Activated CD8-positive, alpha-beta memory T cell treated with anti-CD3 and anti-CD28 coated beads for 1 hour (primary cell): Measurements from ENCODE around the gene CELF5.
"Not testable (repeated sequence)": the region's sequence is repeated elsewhere in the genome, so short reads cannot be mapped to it uniquely, and the experiment has no call there.

Experiments used
- DNase-seq, 2 donors: peaks; one replicate each; pipeline ENCODE4 v3.0.0-alpha.2; 2020; ENCODE audit warnings: low read depth in 1 of 2; ENCODE audit errors: extremely low read depth in 1 of 2

The CELF5 gene

DNA sequence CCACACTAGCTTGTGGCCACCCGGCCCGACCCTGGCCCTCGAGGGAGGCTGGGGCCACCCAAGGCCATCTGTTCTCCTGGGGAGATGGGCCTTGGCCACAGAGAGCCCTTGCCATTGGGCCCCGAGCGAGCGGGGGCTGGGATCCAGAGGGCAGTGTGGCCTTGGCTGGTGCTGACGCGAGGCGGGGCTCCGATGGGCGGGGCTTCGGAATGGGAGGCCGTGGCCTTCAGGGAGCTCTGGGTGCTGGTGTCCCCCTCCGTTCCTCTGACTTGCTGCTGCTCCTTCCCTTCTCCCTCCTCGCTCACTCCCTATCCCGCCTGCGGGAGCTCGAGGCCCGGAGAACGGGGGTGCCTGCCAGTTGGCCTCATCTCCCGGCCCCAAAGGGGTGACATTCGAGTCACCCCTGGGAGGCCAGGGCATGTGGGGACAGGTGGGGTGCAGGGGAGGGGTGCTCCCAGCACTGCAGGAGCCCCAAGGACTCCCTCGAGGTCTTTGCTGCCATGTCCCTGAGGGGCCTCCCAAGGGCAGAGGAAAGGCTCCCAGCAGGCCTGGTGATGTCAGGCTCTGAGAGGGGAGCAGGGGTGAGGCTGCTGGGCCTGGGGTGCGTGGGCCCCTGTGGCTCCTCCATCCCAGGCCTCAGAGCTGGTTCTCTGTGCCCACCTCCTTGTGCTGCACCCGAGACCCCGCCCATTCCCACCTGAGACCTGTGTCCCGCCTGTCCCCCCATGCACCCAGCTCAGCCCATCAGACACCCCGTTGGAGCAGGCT, 34.6 kb upstream of the CELF5 start:
- no peak for DNase-seq

DNA sequence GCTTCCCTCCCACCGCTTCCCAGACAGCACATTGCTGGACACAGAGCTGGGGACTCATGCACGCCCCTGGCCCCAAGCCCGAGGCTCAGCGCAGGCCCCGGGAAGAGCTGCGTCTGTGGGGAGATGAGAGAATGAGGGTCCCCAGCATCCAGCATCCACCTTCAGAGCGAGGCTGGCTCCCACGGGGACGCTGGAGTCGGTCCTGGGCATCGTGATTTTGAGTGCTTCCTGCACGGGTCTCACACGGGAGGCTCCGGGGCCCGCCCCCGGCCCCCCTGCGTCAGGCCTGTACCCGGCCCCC, 34.0 kb upstream of the CELF5 start:
- DNase-seq = no peak

DNA sequence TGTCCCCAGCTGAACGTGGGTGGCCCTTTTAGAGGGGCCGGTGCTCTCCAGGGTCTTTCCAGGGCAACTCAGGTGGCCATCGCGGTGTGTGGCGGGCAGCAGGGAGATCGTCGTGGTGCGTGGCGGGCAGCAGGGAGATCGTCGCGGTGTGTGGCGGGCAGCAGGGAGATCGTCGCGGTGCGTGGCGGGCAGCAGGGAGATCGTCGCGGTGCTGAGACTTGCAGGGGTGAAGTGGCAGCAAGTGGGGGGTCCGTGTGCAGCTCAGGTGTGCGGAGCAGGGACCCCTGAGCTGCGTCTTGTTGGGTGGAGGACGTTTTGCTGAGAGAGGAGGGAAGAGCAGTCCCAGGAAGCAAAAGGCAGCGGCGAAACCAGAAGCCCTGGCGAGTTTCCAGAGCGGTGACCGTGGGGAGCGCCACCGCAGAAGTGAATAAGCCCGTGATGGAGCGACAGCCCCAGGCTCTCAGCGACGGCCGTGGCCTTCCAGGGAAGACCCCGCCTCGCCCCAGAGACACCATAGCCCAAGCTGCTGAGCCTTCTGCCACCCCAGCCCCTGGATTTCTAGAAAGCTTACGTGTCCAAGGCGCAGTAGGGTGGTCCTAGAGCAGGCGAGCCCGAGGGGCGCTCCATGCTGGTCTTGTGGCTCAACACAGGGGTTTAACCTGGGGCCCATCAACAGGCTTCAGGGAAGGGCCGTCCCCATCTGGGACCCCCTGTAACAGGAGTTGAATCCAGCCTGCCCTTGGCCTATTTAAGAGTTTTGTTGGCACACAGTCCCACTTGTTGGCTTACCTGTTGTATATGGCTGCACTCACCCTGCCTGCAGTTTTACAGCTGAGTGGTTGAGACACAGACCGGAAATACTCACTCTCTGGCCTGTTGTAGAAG, 33.3 kb upstream of the CELF5 start:
- DNase-seq = no peak

DNA sequence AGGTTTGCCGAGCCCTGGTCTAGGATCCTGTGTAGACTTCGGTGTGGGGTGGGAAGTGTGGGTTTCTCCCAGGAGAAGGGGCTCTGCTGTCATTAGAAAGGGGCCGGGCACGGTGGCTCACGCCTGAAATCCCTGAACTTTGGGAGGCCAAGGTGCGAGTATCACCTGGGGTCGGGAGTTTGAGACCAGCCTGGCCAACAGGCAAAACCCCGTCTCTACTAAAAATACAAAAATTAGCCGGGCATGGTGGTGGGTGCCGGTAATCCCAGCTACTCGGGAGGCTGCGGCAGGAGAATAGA, 32.7 kb upstream of the CELF5 start:
- not testable (repeated sequence) for DNase-seq

DNA sequence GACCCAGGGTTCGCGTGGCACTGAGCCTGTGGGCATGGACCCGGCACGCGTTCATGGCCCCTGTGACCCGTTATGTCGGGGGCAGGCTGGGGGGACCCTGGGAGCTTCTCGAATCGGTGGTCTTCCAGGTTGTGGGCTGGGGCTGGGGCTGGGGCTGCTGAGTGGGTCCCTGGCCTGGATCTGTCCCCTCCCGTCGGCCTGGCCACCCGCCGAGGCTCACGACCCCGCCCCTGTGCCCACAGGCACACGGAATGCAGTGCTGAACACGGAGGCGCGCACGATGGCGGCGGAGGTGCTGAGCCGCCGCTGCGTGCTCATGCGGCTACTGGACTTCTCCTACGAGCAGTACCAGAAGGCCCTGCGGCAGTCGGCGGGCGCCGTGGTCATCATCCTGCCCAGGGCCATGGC, 32.2 kb upstream of the CELF5 start:
- no peak for DNase-seq

DNA sequence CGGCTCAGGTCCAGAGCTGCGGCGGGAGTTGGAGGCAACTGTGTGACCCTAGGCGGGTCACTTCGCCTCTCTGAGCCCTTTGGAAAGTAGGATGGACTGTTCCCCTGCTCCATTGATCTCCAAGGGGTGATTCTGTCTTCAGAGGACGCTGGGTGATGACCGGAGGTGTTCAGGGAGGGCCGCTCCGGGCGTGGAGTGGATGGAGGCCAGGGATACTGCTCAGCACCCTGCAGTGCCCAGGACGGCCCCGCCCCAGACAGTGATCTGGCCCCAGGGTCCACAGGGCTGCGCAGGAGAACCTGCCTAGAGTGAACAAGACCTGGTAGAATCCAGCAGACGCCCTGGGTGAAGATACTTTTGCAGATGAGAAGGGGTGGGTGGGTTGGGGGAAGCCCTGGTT, 31.8 kb upstream of the CELF5 start:
- DNase-seq = no peak

DNA sequence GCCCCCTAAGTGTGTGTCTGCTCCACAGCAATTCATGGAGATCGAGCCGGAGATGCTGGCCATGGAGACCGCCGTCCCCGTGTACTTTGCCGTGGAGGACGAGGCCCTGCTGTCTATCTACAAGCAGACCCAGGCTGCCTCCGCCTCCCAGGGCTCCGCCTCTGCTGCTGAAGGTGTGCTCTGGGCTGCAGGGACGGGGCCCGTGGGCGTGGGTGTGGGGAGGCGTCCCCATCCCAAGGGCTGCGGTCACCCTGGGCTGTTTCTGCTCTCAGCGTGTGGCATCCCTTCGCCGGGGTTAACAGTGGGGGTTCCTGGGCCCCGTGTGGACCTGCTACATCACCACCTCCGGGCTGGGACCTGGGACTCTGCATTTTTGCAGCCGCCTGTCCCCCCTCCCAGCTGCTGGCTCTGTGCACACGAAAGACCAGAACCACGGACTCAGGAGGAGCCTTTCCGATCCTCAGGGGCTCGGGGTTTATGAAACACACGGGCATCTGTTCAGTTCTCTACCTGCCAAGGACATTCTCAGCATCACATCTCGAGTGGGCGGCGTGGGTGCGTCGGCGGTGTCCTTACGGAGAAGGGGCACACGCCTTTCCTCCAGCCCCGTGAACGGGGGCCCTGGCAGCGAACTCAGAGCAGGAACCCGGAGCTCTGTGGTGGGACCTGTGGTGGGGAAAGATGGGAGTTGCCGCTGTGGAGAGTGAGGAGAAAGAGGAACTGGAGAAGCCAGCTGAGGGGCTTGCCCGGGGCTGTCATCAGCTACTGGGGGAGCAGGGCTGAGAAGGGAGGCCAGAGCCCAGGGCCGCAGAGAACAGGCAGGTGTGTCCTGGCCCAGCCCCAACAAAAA, 31.0 kb upstream of the CELF5 start:
- DNase-seq = no peak

DNA sequence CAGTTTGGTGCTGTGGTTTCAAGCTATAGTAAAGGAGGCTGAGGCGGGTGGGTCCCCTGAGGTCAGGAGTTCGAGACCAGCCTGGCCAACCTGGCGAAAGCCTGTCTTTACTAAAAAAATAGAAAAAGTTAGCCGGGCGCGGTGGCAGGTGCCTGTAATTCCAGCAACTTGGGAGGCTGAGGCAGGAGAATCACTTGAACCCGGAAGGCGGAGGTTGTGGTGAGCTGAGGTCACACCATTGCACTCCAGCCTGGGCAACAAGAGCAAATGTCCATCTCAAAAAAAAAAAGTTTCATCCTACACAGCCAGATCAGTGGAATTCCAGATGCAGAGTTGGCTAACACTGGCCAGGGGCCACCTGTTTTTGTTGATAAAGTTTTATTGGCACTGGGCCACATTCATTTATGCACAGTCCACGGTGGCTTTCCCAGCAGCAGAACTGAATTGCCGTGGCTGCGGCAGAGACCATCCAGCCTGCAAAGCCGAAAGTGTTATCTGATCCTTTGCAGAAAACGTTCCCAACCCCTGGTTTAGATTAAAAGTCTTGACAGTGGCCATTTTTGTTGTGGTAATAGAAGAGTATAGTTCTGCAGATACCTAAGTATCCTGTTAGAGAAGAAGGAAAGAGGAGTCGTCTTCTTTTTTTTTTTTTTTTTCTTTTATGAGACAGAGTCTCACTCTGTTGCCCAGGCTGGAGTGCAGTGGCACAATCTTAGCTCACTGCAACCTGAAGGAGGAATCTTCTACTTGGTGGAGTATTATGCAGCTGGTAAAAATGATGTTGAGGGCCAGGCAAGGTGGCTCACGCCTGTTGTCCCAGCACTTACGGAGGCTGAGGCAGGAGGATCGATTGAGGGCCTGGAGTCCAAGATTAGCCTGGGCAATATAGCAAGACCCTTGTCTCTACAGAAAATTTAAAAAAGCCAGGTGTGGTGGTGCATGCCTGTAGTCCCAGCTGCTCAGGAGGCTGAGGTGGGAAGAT, 30.1 kb upstream of the CELF5 start:
- no peak for DNase-seq

DNA sequence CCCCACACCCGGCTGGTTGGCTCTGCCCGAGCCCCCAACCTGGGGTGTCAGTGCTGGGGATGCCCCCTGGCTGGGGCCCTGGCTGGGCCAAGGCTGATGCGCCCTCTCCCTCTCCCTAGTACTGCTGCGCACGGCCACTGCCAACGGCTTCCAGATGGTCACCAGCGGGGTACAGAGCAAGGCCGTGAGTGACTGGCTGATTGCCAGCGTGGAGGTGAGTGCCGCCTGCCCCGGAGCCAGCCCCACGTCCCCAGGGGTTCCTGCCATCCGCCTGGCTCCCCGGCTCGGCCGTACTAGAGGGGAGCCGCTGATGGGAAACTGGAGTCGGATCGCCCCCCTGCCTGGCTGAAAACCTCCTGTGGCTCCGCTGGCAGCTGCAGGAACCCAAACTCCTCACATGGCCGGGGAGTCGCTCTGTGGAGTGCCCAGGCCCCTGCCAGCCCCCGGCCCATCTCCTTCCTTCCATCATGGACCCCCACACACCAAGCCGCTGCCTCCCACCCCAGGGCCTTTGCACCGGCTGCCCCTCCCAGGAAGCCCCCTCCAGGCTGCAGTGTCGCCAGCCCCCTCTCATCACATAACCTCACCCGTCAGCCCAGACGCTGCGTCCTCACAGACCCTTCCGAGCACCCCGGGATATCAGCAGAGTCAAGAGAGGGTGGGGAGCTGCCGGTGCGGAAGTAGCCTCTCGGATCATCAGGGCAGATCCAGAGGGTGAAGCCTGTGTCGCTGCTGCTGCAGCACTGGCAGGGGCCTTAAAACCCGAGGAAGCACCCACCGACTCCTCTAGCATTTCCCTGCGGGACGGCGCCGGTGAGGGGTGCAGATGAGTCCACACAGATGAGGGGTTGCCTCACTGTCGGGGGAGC, 28.2 kb upstream of the CELF5 start:
- DNase-seq = no peak

DNA sequence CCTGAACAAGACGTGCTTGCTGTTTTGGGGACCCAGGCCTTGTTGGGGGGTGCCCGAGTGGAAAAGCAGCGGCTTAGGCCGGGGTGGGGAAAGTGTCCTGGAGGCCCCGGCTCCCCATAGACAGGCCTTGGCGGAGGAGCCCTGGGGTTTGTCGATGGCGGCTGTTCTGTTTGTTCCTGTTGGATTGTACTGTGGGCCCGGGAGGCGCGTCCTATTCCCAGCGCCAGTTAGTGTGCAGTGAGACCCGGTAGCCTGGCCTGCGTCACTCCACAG, 27.6 kb upstream of the CELF5 start:
- DNase-seq = no peak

DNA sequence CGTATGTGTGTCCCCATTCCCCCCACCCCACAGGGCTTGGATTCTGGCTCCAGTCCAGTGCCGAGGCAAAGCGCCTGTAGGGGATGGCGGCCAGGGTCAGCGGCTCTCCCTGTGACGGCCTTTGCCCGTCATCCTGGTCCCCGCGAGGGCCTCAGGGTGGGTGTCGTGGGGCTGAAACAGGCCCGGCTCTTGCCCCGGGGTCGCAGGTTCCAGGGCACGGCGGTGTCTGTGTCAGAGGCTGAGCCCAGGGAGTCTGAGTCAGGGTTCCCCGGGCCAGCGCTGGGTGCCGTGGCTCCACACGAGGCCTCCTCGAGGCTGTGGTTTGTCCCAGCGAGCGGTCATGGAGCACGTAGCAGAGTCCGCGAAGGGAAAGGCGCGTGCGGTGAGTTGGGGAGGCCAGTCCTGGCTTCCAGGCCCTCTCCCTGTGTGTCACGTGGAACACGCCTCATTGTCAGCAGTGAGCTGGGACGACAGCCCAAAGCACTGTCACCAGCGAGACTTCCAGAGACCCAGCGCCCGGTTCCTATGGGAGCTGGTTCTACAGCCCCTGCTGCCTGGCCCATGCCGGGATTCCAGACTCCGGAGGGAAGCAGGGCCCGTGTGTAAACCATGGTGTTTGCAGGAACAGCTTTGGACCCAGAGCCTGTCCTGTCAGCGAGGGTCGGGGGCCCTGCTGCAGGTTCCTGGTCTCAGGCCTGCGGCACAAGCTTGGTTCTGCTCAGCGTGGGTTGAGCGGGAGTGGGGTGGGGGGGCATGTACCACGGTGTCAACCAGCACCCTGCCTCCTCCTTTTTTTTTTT, 25.4 kb upstream of the CELF5 start:
- no peak for DNase-seq

DNA sequence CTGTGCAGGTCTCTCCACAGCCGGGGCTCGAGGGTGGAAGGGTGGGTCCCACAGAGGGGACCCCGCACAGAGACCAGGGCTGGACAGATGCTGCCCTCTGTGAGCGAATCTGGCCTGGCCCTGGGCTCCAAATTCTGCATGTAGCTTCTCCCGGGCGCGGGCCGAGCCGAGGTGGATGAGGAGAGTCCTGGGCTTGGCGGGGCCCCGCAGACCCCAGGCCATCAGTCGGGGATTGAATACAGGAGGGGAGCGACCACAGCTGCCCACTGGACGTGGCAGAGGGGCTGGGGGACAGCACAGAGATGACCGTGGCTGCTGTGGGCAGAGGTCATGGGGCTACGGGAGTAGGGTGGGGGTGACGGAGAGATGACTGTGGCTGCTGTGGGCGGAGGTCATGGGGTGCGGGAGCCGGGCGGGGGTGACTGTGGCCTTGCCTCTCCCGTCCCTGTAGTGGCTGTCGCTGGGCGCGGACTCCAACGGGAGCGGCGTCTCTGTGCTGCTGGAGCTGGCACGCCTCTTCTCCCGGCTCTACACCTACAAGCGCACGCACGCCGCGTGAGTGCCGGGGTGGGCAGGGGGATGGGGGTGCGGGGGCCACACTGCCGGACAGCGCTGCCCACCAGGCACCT, 23.3 kb upstream of the CELF5 start:
- DNase-seq = no peak

DNA sequence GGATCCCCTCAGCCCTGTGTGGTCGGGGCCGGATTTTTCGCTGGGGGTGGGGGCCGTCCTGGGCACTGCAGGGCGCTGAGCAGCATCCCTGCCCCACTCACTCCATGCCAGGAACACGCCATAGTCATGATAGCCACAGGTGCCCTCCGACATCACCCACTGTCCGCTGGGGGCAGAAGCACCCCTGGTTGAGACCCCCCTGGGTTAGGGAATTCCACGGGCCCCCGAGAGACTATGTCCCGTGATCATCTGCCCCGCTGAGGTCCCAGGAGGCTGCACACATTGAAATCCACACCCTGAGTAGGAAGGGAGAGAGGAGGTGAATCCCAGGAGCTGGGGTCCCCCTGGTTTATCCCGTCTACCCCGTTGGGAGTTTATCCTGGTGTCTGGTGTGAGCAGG, 22.6 kb upstream of the CELF5 start:
- DNase-seq = no peak

DNA sequence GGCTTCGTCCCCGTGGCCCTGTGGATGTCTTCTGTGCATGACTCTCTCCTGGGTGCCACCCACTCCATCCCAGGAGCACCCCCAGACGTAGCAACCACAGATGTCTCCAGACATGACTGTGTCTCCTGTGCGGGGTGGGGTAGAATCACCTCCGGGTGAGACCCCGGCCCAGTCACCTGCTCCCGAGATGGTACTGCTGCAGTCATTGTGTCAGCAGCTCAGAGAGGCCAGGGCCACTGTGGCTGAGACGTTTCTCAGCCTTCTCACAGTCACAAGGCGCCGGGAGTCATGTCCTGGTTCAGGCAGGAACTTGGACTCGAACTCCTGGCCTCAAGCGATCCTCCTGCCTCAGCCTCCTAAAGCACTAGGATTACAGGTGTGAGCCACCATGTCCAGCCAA, 22.1 kb upstream of the CELF5 start:
- DNase-seq = no peak

DNA sequence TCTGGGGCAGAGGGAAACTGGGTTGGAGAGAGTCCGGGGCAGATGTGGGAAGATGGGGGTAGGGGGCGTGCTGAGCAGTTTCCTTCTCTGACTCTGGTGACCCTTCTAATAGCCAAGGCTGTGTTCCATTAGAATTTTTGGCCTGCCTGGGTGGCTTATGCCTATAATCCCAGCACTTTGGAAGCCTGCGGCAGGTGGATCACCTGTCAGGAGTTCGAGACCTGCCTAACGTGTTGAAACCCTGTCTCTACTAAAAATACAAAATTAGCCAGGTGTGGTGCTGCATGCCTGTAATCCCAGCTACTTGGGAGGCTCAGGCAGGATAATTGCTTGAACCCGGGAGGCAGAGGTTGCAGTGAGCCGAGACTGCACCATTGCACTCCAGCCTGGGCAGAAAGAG, 21.6 kb upstream of the CELF5 start:
- DNase-seq = not testable (repeated sequence)

DNA sequence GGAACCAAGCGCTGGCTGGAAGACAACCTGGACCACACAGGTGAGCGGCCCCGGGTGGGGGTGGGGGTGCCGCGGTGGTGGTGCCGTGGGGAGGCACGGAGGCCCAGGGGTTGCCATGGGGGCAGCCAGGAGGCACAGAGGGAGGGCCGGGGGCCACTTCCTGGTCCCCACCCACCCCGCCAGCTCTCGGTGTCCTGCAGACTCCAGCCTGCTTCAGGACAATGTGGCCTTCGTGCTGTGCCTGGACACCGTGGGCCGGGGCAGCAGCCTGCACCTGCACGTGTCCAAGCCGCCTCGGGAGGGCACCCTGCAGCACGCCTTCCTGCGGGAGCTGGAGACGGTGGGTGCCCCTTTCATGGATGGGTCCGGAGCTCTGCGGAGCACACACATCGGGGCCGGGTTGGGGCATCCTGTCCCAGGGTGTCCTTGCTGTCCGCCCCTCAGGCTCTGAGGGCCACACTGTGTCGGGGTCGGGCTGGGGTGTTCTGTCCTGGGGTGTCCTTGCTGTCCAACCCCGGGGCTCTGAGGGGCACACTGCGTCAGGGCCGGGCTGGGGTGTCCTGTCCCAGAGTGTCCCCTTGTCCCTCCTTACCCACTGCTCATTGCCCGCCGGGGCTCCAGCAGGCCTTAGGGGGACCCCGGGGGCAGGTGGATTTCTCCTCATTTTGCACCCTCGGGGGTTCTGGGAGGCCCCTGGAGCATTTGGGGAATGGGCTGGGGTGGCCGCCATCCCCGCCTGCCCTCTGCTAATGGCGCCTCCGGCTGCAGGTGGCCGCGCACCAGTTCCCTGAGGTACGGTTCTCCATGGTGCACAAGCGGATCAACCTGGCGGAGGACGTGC, 20.4 kb upstream of the CELF5 start:
- no peak for DNase-seq

DNA sequence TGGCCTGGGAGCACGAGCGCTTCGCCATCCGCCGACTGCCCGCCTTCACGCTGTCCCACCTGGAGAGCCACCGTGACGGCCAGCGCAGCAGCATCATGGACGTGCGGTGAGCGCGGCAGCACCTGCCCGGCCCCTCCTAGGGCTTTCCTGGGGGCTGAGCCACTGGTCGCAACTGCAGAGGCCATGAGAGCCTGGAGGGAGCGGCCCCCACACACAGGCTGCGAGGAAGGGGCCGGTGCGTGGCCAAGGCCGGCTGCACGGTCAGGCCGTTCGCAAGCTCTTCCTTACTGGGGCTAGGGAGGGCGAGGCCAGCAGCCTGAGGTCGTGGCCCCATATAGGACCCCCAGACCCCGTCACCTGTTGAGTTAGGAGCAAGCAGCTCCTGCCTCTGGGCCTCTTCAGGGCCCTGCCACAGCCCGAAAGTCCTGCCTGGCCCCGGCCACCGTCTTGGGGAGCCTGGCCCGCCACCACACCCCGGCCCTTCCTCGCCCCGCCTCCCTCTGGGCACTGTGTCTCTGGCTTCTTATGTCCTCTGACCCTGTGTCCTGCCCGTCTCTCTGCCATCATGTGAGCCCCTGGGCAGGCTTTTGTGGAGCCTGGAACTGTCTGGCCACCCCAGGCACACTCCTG, 19.7 kb upstream of the CELF5 start:
- no peak for DNase-seq
